Ovary (tissue), 3 donors: ENCODE data around the gene ZNF292.

Source experiments
- CTCF ChIP-seq, 3 donors: fragments of 450-650 bp in 2 of 3; fragments of 200-600 bp in 1 of 3; IDR thresholded peaks; one replicate each; pipeline versions ENCODE4 v1.5.1 to v1.8.0; 2016 to 2022; ENCODE audit warnings: antibody characterized with exemption in 3 of 3, mild to moderate bottlenecking in 1 of 3
- POLR2A ChIP-seq: fragments of 450-650 bp; IDR thresholded peaks from one replicate; pipeline ENCODE4 v1.6.1; 2017; ENCODE audit warnings: antibody characterized with exemption, mild to moderate bottlenecking, moderate library complexity
- donor health status: DM: no; HTN: no; CAD: no.

GRCh38 chr6:87251225-87251624, 95.9 kb downstream of the ZNF292 start:
- TF ChIP-seq CTCF (IDR thresholded peaks at IDR 0.05) = no peak
- no peak for TF ChIP-seq POLR2A
